NCI-H1092 treated with DMSO at 0.1 percent for 48 hours (cell line): Measurements from ENCODE around the gene SYNDIG1.

ENCODE experiments used
- DNase-seq: peaks from one replicate; lab custom pipeline; 2025; lab: John Stamatoyannopoulos, UW

SYNDIG1 gene

GRCh38 chr20:24469116-24469893 is at the start of gene SYNDIG1:
SYNDIG1 (plus strand) TSS chr20:24469629; CDS start chr20:24543098, 73,469 bp downstream.
- DNase-seq, result peak; percentile 40

GRCh38 chr20:24419786-24420185 is 49.6 kb upstream of the SYNDIG1 start:
- DNase-seq, result no peak

GRCh38 chr20:24420567-24420966 is 48.9 kb upstream of the SYNDIG1 start:
- DNase-seq, result no peak

GRCh38 chr20:24421071-24421470 is 48.4 kb upstream of the SYNDIG1 start:
- DNase-seq, result no peak

GRCh38 chr20:24422091-24422760 is 47.2 kb upstream of the SYNDIG1 start:
- DNase-seq, result no peak

- DNase-seq, result no peak
Observed at GRCh38 chr20:24423390-24424313, 45.8 kb upstream of the SYNDIG1 start.

- DNase-seq, result no peak
Observed at GRCh38 chr20:24425523-24426135, 43.8 kb upstream of the SYNDIG1 start.

GRCh38 chr20:24431279-24432045 is 38.0 kb upstream of the SYNDIG1 start:
- no peak for DNase-seq

GRCh38 chr20:24432046-24432442 is 37.4 kb upstream of the SYNDIG1 start:
- no peak for DNase-seq

- no peak for DNase-seq
Observed at GRCh38 chr20:24436160-24436559, 33.3 kb upstream of the SYNDIG1 start.

- DNase-seq, result no peak
Observed at GRCh38 chr20:24437196-24438082, 32.0 kb upstream of the SYNDIG1 start.

GRCh38 chr20:24438331-24438730 is 31.1 kb upstream of the SYNDIG1 start:
- DNase-seq, result no peak

GRCh38 chr20:24439737-24440387 is 29.6 kb upstream of the SYNDIG1 start:
- no peak for DNase-seq

- DNase-seq, result no peak
Observed at GRCh38 chr20:24441661-24442060, 27.8 kb upstream of the SYNDIG1 start.

GRCh38 chr20:24442909-24443308 is 26.5 kb upstream of the SYNDIG1 start:
- DNase-seq, result no peak

- DNase-seq, result no peak
Observed at GRCh38 chr20:24443436-24443835, 26.0 kb upstream of the SYNDIG1 start.

GRCh38 chr20:24444526-24445190 is 24.8 kb upstream of the SYNDIG1 start:
- DNase-seq, result no peak

- no peak for DNase-seq
Observed at GRCh38 chr20:24445510-24446170, 23.8 kb upstream of the SYNDIG1 start.

- no peak for DNase-seq
Observed at GRCh38 chr20:24446811-24447210, 22.6 kb upstream of the SYNDIG1 start.
